Limb (tissue), 2 donors: ENCODE measurements around the gene LAMB1.

Source experiments
- DNase-seq, 2 donors: peaks; one replicate each; pipeline ENCODE4 v3.0.0-alpha.2; 2016; ENCODE audit errors: extremely low spot score in 2 of 2

The LAMB1 gene

GRCh38 chr7:107882766-107883165 is 120.2 kb downstream of the LAMB1 start:
- no peak for DNase-seq

- DNase-seq, result peak in 1 of 2 donors; percentile 75
Observed at GRCh38 chr7:107879400-107880035, 123.4 kb downstream of the LAMB1 start.

- DNase-seq, result no peak
Observed at GRCh38 chr7:107878636-107879035, 124.3 kb downstream of the LAMB1 start.

- no peak for DNase-seq
Observed at GRCh38 chr7:107877731-107878382, 125.1 kb downstream of the LAMB1 start.

- DNase-seq, result no peak
Observed at GRCh38 chr7:107876916-107877315, 126.0 kb downstream of the LAMB1 start.

- DNase-seq, result peak; percentile 39 to 81
Observed at GRCh38 chr7:107874605-107875446, 128.1 kb downstream of the LAMB1 start.

- DNase-seq, result no peak
Observed at GRCh38 chr7:107874111-107874510, 128.8 kb downstream of the LAMB1 start.
